HFFc6 (cell line): ENCODE data around the gene CTNNA3. TPM values are rescaled to one million over a fixed set of nuclear protein-coding genes. Genes with fewer than 3 reads are reported as not detected.

Experiments
- DNase-seq: peaks from one replicate; pipeline ENCODE4 v3.0.0-alpha.2; 2018
- H3K27ac Mint-ChIP-seq: 2 replicates; pipeline ENCODE4 v1.8.0; 2020; ENCODE audit warnings: mild to moderate bottlenecking, mixed read lengths
- H3K27me3 Mint-ChIP-seq: 2 replicates; pipeline ENCODE4 v1.8.0; 2021; ENCODE audit warnings: mild to moderate bottlenecking, moderate library complexity, mixed read lengths; ENCODE audit not compliant: insufficient read depth
- H3K36me3 Mint-ChIP-seq: 2 replicates; pipeline ENCODE4 v1.8.0; 2021; ENCODE audit warnings: low read depth, mixed read lengths
- H3K4me1 Mint-ChIP-seq: 2 replicates; pipeline ENCODE4 v1.8.0; 2020; ENCODE audit warnings: low read depth, mixed read lengths
- H3K4me3 Mint-ChIP-seq: 2 replicates; pipeline ENCODE4 v1.8.0; 2020; ENCODE audit warnings: mild to moderate bottlenecking, moderate library complexity, mixed read lengths
- H3K9me3 Mint-ChIP-seq: 2 replicates; pipeline ENCODE4 v1.8.0; 2020; ENCODE audit warnings: mild to moderate bottlenecking, mixed read lengths
- total RNA-seq, 6 experiments: library from RNA; stranded (reverse); fragmentation: NEBNext Ultra II Directional; extraction: Animal tissue kit (Norgen Biotek cat#: 25700); gene quantifications; 2 replicates in 1 of 6; 3 replicates in 5 of 6; pipeline ENCODE4 v1.2.3, GENCODE V29; 2021
- TF ChIP-seq, protein P1 (sequence below): fragments of 200-600 bp; sonication (generic); IDR thresholded peaks from 2 replicates; pipeline ENCODE4 v1.5.0; 2021; ENCODE audit warnings: antibody characterized with exemption, mild to moderate bottlenecking

CTNNA3 gene
- total RNA-seq, 6 experiments from 2014 or later, result not detected

DNA sequence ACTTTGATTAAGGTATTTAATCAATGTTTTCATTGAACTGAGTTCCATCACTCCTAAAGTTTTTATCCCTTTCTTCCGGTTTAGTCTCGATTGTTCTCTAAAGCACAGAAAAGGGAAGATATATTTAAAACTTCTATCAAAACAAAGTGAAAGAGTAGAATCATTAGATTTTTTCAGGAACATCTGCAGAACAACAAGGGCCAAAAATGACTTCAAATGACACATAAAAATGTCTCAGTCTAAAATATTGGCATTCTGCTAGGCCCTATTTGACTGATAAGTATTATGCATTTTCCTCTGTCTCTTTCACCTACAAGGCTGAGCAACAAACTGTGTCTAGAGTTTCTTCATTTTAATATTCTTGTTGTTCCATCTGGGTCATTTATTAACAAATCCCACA lies 1669.7 kb downstream of the CTNNA3 start:
- peaks cover 33% of the 10 kb centered on the region for H3K9me3 Mint-ChIP-seq
- no peak for DNase-seq
- no peak overlapping the region for H3K27ac Mint-ChIP-seq
- TF ChIP-seq, protein P1, sequence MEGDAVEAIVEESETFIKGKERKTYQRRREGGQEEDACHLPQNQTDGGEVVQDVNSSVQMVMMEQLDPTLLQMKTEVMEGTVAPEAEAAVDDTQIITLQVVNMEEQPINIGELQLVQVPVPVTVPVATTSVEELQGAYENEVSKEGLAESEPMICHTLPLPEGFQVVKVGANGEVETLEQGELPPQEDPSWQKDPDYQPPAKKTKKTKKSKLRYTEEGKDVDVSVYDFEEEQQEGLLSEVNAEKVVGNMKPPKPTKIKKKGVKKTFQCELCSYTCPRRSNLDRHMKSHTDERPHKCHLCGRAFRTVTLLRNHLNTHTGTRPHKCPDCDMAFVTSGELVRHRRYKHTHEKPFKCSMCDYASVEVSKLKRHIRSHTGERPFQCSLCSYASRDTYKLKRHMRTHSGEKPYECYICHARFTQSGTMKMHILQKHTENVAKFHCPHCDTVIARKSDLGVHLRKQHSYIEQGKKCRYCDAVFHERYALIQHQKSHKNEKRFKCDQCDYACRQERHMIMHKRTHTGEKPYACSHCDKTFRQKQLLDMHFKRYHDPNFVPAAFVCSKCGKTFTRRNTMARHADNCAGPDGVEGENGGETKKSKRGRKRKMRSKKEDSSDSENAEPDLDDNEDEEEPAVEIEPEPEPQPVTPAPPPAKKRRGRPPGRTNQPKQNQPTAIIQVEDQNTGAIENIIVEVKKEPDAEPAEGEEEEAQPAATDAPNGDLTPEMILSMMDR, result no peak
- no peaks in the 10 kb centered on the region for H3K27me3 Mint-ChIP-seq
- H3K4me1 Mint-ChIP-seq, result no peaks in the 10 kb centered on the region
- no peaks in the 10 kb centered on the region; the same call in 1 of the 2 replicates for H3K36me3 Mint-ChIP-seq
- H3K4me3 Mint-ChIP-seq, result no peak overlapping the region

DNA sequence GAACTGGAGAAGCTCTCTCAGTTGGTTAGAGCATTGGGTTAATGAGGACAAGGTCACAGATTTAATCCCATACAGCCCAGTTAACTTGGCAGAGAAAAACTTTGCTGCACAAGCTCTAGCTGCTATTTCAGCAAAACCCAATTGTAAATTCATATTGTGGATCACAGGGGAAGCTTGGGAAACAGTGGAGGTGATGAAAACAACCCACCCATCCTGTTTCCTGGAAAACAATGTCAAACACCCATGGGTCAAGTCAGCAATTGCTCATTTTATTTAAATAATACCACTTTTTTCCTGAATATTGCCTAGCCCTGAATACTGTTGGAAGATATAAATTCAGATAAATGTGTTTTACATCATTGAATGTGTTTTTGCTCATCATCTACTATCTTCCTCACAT lies 1670.8 kb downstream of the CTNNA3 start:
- H3K36me3 Mint-ChIP-seq, result no peaks in the 10 kb centered on the region; the same call in 1 of the 2 replicates

DNA sequence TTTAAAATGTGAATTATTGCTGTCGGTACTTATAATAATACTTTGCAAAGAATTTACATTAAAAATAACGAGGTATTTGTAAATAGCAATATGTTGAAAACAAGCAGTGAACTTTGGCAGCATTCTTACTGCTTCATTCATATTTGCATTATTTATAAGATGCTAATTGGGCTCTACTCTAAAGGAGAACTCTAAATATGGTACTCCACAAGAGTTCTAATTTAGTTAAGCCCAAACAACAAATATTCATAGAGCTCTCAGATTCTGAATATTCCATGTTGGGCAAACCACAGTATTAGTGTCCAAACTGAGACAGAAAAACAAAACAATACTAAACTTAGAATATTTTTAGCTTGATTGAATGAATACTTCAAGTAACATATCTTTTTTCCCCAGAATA lies 1674.6 kb downstream of the CTNNA3 start:
- TF ChIP-seq, protein P1, result no peak
- Mint-ChIP-seq H3K36me3 (no peaks in the 10 kb centered on the region; the same call in 1 of the 2 replicates), H3K27me3 (no peaks in the 10 kb centered on the region), H3K9me3 (peaks cover 28% of the 10 kb centered on the region), H3K4me1 (no peaks in the 10 kb centered on the region), H3K4me3 (no peak overlapping the region), H3K27ac (no peak overlapping the region)
- DNase-seq, result no peak

More for the DNA sequence above, 1670.8 kb downstream of the CTNNA3 start:
- Mint-ChIP-seq H3K27me3 (no peaks in the 10 kb centered on the region), H3K4me1 (no peaks in the 10 kb centered on the region), H3K4me3 (no peak overlapping the region), H3K9me3 (peaks cover 34% of the 10 kb centered on the region), H3K27ac (no peak overlapping the region)
- TF ChIP-seq, protein P1, result no peak
- DNase-seq, result no peak

DNA sequence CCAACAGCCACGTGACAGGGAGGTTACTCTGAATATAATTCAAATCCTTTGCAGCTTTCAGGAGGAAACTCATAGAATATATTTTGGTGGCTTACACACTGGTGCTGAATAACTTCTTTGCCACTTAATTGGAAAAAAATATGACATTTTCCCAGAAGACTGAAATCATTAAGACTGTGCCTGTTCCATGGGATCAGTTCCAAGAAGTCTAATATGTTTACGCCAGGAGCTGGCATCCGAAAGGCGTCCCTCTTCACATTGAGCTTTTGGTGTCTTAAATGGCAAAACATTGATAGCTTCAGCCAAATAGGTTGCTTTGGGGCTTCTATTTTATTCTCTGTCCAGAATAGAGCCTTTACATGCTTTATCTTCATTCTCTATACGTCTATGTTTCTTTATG lies 1687.8 kb downstream of the CTNNA3 start:
- Mint-ChIP-seq H3K4me1 (no peaks in the 10 kb centered on the region), H3K36me3 (peaks cover 5% of the 10 kb centered on the region; the same call in 1 of the 2 replicates), H3K27me3 (no peaks in the 10 kb centered on the region), H3K4me3 (no peak overlapping the region), H3K9me3 (peaks cover 18% of the 10 kb centered on the region), H3K27ac (no peak overlapping the region)
- no peak for DNase-seq
- TF ChIP-seq, protein P1, result no peak

DNA sequence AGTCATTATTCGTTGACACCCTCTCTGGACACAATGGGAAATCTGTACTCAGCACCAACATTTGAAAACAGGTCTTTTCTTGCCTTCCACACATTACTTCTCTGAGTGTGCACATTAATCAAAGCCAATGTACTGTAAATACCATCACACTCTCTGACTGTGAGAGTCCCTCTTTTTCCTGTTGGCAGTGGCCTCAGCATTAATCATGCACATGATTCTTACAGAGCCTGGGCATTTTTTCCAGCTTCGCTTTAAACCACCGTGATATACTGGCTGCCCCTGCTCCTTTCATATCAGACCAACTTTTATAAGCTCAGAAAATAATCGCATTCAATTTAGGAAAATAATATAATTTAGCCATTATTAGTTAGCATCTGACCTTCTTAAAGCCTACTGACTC lies 1689.6 kb downstream of the CTNNA3 start:
- no peak for DNase-seq
- Mint-ChIP-seq H3K9me3 (peaks cover 26% of the 10 kb centered on the region), H3K4me3 (no peak overlapping the region), H3K4me1 (no peaks in the 10 kb centered on the region), H3K36me3 (peaks cover 5% of the 10 kb centered on the region; the same call in 1 of the 2 replicates), H3K27ac (no peak overlapping the region), H3K27me3 (no peaks in the 10 kb centered on the region)
- TF ChIP-seq, protein P1, result no peak

DNA sequence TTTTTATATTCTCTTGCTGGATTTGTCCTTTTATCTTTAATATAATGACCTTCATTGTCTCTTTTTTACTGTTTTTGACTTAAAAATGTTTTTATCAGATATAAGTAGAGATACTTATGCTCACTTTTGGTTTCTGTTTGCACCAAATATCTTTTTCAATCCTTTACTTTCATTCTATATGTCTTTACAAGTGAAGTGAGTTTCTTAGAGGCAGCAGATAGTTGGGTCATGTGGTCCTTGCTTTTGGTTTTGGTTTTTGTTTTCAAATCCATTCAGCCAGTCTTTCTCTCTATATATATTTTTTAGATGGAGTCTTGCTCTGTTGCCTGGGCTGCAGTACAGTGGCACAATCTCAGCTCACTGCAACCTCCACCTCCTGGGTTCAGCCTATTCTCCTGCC lies 1702.5 kb downstream of the CTNNA3 start:
- Mint-ChIP-seq H3K4me1 (no peaks in the 10 kb centered on the region), H3K27ac (no peak overlapping the region), H3K36me3 (no peaks in the 10 kb centered on the region), H3K9me3 (peaks cover 50% of the 10 kb centered on the region), H3K4me3 (no peak overlapping the region), H3K27me3 (no peaks in the 10 kb centered on the region; the same call in 1 of the 2 replicates)
- TF ChIP-seq, protein P1, result no peak
- no peak for DNase-seq
